ENCODE measurements around the gene PCBP2.
"Not testable (repeated sequence)": the region's sequence is repeated elsewhere in the genome, so short reads cannot be mapped to it uniquely, and the experiment has no call there.

DNA sequence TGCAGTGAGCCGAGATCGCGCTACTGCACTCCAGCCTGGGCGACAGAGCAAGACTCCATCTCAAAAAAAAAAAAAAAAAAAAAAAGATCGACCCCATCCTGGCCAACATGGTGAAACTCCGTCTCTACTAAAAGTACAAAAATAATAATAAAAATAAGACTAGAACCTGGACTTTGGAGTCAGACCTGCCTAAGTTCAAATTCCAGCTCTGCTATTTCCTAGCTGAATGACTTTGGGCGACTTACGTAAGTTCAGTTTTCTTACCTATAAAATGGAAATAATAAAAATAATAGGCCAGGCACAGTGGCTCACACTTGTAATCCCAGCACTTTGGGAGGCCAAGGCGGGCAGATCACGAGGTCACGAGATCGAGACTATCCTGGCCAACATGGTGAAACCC, 29.7 kb upstream of the PCBP2 start:
- TF ChIP-seq POU2F2 (IDR thresholded peaks at IDR 0.05; ENCODE audit: borderline replicate concordance, low read depth, low read length); BHLHE40 (IDR thresholded peaks at IDR 0.05; ENCODE audit: borderline replicate concordance in 1 of 2, low read depth in 2 of 2, low read length in 1 of 2); MYC (IDR thresholded peaks at IDR 0.05; ENCODE audit: insufficient read depth, insufficient read length, insufficient replicate concordance, low read length, severe bottlenecking); POLR2A (IDR thresholded peaks at IDR 0.05; ENCODE audit: low read depth, low read length); HDGF (IDR thresholded peaks at IDR 0.05): not testable (repeated sequence)
- TF ChIP-seq, protein P1, sequence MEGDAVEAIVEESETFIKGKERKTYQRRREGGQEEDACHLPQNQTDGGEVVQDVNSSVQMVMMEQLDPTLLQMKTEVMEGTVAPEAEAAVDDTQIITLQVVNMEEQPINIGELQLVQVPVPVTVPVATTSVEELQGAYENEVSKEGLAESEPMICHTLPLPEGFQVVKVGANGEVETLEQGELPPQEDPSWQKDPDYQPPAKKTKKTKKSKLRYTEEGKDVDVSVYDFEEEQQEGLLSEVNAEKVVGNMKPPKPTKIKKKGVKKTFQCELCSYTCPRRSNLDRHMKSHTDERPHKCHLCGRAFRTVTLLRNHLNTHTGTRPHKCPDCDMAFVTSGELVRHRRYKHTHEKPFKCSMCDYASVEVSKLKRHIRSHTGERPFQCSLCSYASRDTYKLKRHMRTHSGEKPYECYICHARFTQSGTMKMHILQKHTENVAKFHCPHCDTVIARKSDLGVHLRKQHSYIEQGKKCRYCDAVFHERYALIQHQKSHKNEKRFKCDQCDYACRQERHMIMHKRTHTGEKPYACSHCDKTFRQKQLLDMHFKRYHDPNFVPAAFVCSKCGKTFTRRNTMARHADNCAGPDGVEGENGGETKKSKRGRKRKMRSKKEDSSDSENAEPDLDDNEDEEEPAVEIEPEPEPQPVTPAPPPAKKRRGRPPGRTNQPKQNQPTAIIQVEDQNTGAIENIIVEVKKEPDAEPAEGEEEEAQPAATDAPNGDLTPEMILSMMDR (IDR thresholded peaks at IDR 0.05 in 2 of 3, conservative IDR thresholded peaks at IDR 0.05 in 1 of 3; ENCODE audit: control insufficient read depth in 2 of 3, extremely low read depth in 1 of 3, insufficient read depth in 1 of 3, low read depth in 3 of 3, low read length in 3 of 3): not testable (repeated sequence)

Measured in GM12878 (cell line).